Skeletal muscle tissue (tissue), 4 donors: ENCODE results near the gene SOAT2. TPM values are rescaled to one million over a fixed set of nuclear protein-coding genes. Genes with fewer than 3 reads are reported as not detected.
"Not testable (repeated sequence)": the region's sequence is repeated elsewhere in the genome, so short reads cannot be mapped to it uniquely, and the experiment has no call there.

Experiments
- H3K27ac ChIP-seq: one replicate; pipeline ENCODE4 v1.7.0; 2013; ENCODE audit warnings: mild to moderate bottlenecking, low read depth, low read length, inconsistent platforms
- H3K27me3 ChIP-seq, 3 donors: one replicate each; pipeline ENCODE4 v1.7.0; 2013; ENCODE audit warnings: low read length in 3 of 3; ENCODE audit not compliant: control insufficient read depth in 3 of 3, insufficient read depth in 3 of 3
- H3K36me3 ChIP-seq, 3 donors: one replicate each; pipeline ENCODE4 v1.7.0; 2013; ENCODE audit warnings: low read length in 3 of 3; ENCODE audit not compliant: control insufficient read depth in 3 of 3, insufficient read depth in 3 of 3
- H3K4me1 ChIP-seq, 3 donors: one replicate each; pipeline ENCODE4 v1.7.0; 2013; ENCODE audit warnings: low read length in 3 of 3, mild to moderate bottlenecking in 3 of 3; ENCODE audit not compliant: control insufficient read depth in 3 of 3, insufficient read depth in 3 of 3
- H3K4me3 ChIP-seq, 3 donors: one replicate each; pipeline ENCODE4 v1.7.0; 2013; ENCODE audit warnings: low read length in 3 of 3
- H3K9ac ChIP-seq, 3 donors: one replicate each; pipeline ENCODE4 v1.7.0; 2013; ENCODE audit warnings: low read length in 3 of 3, mild to moderate bottlenecking in 3 of 3, moderate library complexity in 2 of 3, low read depth in 1 of 3
- H3K9me3 ChIP-seq, 3 donors: one replicate each; pipeline ENCODE4 v1.7.0; 2013; ENCODE audit warnings: low read length in 3 of 3; ENCODE audit not compliant: control insufficient read depth in 3 of 3
- total RNA-seq: library from RNA; depleted of rRNA; stranded (reverse); fragments of >200 nt; gene quantifications from one replicate; pipeline ENCODE4 v1.2.3, GENCODE V29; 2014
- donor health status: Osteomylitis.

The SOAT2 gene
- total RNA-seq, 1 donor from 2014 or later: under 0.01 TPM

DNA sequence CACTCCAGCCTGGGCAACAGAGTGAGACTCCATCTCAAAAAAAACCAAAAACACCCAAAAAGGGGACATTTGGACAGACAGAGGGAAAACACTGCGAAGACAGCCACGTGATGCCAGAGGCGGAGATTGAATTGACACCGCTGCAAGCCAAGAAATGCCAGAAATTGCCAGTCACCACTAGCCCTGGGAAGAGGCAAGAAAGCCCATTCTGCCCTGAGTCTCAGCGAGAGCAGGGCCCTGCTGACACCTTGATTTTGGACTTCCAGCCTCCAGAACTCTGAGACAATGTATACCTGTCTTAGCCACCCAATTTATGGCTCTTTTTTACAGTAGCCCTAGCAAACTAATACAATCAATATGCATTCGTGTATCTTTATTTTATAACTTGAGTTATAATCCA lies 13.2 kb upstream of the SOAT2 start:
- Histone ChIP-seq H3K9ac (no peak overlapping the region), H3K4me1 (peaks cover 0 to 2% (median 0%) of the 10 kb centered on the region in 3 donors), H3K36me3 (no peaks in the 10 kb centered on the region), H3K9me3 (no peaks in the 10 kb centered on the region), H3K27ac (no peak overlapping the region), H3K4me3 (no peak overlapping the region), H3K27me3 (no peaks in the 10 kb centered on the region)

DNA sequence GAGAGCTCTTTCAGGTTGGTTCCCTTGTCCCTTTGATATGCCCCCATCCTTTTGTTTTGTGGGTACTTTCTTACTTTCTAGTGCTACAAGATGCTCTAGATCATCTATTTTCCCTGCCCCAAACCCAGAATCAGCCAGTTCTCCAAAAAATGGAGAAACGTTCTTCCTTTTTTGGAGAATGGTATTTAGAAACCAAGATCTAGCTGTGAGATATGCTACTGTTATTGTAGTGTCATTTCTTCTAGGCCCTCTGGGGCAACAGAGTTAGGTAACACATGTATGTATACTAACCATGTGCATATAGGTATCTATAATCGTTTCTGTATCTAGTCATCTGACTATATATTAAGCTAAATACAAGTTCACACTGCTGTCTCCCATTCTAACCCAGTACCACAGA lies 12.7 kb upstream of the SOAT2 start:
- no peak overlapping the region for H3K4me3 ChIP-seq
- H3K9ac ChIP-seq: no peak overlapping the region
- H3K36me3 ChIP-seq: no peaks in the 10 kb centered on the region
- no peaks in the 10 kb centered on the region for H3K27me3 ChIP-seq
- no peak overlapping the region for H3K27ac ChIP-seq
- H3K9me3 ChIP-seq: no peaks in the 10 kb centered on the region
- peaks cover 0 to 2% (median 0%) of the 10 kb centered on the region in 3 donors for H3K4me1 ChIP-seq

DNA sequence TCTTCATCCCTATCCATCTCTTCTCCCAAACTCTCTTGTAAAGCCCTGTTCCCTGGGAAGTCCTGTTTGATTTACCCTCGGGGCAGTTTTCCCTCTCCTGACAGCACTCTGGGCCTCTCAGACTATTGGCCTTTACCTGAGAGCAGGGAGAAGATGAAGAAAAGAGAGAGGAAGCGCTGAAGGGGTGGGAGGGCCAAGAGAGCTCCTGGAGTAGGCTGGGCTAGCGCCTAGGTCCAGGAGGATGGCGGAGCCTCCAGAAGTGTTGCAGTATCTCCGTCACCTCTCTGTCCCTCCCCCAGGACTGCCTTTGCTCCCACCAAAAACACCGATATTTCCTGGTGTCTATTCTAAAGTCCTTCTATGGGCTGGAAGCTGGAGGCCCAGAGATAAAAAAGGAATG lies 11.5 kb upstream of the SOAT2 start:
- no peak overlapping the region for H3K9ac ChIP-seq
- H3K9me3 ChIP-seq: no peaks in the 10 kb centered on the region
- peaks cover 5 to 9% (median 9%) of the 10 kb centered on the region in 3 donors for H3K4me1 ChIP-seq
- no peak overlapping the region for H3K4me3 ChIP-seq
- H3K27ac ChIP-seq: no peak overlapping the region
- H3K27me3 ChIP-seq: no peaks in the 10 kb centered on the region
- H3K36me3 ChIP-seq: no peaks in the 10 kb centered on the region

DNA sequence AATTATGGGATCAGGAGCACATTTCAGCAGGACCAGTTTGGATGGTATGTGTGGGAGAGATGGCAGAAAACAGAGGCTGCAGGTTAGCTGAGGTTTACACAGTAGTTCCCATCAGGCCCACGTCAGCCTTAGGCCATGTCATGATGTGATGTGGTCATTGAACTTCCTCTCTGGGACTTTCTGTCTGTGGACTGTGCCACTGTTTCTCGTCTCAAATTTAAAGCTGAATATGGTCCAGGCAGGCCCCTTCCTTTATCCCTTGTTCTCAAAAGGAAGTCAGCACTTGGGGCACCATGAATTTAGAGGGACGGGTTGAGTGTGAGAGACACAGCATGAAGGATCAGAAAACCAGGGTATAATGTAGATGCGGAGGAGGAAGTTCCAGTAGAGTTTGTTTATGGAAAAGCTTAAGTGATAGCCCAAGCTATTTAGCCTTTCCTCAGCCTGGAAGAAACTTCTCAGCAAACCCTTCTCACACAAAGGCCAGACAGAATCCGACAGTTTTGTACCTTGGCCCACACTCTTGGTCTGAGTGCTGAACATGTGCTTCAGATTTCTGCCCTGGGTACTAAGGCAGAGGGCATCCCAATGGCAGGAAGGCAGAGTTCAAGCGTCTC lies 9.4 kb upstream of the SOAT2 start:
- no peak overlapping the region for H3K4me3 ChIP-seq
- H3K36me3 ChIP-seq: no peaks in the 10 kb centered on the region
- no peaks in the 10 kb centered on the region for H3K27me3 ChIP-seq
- no peak overlapping the region for H3K27ac ChIP-seq
- no peak overlapping the region for H3K9ac ChIP-seq
- H3K4me1 ChIP-seq: peaks cover 18 to 31% (median 26%) of the 10 kb centered on the region in 3 donors
- H3K9me3 ChIP-seq: no peaks in the 10 kb centered on the region

DNA sequence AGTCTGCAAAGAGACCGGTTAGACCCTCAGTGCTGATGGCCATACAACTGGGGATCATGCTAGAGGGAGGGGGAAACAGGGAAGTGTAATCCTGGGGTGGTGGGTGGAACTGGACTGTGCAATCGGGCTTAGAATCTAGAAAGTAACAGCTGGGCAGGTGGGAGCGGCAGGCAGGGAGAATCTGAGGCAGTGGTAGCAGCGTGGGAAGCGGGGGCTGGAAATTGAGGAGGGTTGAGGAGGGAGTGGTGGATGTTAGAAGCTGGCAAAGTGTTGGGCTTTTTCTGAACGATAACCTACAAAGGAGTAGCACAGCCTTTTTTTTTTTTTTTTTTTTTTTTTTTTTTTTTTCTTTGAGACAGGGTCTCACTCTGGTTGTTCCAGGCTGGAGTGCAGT lies 8.9 kb upstream of the SOAT2 start:
- Histone ChIP-seq H3K27ac (no peak overlapping the region), H3K4me1 (peaks cover 23 to 36% (median 31%) of the 10 kb centered on the region in 3 donors), H3K9me3 (no peaks in the 10 kb centered on the region), H3K9ac (no peak overlapping the region), H3K36me3 (no peaks in the 10 kb centered on the region), H3K4me3 (no peak overlapping the region), H3K27me3 (no peaks in the 10 kb centered on the region)

DNA sequence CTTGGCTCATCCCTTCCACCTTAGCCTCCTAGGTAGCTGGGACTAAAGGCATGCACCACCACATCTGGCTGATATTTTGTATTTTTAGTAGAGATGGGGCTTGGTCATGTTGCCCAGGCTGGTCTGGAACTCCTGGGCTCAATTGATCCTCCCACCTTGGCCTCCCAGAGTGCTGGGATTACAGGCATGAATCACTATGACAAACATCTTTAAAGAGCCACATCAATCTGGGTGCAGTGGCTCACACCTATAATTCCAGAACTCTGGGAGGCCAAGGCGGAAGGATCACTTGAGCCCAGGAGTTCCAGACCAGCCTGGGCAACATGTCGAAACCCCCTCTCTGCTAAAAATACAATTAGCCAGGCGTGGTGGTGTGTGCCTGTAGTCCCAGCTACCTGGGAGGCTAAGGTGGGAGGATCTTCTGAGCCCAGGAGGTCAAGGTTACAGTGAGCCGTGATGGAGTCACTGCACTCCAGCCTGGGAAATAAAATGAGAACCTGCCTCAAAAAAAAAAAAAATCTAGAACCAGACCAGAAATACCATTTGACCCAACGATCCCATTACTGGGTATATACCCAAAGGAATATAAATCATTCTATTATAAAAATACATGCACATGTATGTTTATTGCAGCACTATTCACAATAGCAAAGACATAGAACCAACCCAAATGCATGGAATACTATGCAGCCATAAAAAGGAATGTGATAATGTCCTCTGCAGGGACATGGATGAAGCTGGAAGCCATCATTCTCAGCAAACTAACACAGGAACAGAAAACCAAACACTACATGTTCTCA lies 8.3 kb upstream of the SOAT2 start:
- H3K36me3 ChIP-seq, H3K27ac ChIP-seq: not testable (repeated sequence)

DNA sequence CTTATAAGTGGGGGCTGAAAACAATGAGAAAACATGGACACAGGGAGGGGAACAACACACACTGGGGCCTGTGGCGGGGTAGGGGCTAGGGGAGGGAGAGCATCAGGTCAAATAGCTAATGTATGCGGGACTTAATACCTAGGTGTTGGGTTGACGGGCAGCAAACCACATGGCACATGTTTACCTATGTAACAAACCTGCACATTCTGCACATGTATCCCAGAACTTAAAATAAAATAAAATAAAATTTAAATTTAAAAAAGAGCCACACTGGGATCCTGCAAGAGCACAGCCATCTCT lies 7.7 kb upstream of the SOAT2 start:
- H3K36me3 ChIP-seq, H3K9ac ChIP-seq, H3K27ac ChIP-seq, H3K4me3 ChIP-seq, H3K27me3 ChIP-seq, H3K9me3 ChIP-seq: not testable (repeated sequence)
- peaks cover 26 to 36% (median 31%) of the 10 kb centered on the region in 3 donors for H3K4me1 ChIP-seq

More for the DNA sequence above, 8.3 kb upstream of the SOAT2 start:
- H3K27me3 ChIP-seq, H3K9me3 ChIP-seq, H3K9ac ChIP-seq, H3K4me3 ChIP-seq: not testable (repeated sequence)
- H3K4me1 ChIP-seq: peaks cover 23 to 36% (median 31%) of the 10 kb centered on the region in 3 donors

DNA sequence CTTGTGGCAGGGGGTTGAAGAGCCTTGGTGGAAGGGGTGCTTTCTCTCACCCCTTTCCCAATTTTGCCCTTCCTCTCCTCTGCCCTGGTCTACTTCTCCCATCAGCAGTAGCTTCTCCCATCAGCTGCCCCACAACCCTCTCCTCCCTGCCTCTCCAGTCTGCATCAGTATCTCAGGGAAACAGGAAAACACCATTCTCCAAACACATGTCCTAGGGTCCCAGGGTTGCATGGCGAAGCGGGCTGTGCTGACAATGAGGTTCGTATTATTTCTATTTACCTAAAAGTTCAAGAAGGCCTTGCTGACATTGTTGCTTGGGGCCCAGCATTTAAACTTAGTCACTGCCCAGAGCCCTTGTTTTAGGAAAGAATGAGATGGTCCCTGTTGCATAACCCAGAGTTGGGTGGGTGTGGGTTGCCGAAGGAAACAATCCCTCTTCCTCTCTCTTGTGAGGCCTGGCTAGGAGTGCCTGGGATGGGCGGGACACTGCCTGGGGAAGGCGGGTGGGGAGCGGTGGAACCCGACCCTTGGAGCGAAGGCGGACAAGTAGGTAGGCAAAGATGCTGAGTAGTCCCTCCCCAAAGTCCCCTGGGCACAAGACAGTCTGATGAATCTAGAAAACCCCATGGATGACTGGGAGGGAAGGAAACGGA lies 7.1 kb upstream of the SOAT2 start:
- Histone ChIP-seq H3K4me3 (peak overlapping the region; percentile 73 to 83 (median 76)), H3K9me3 (no peaks in the 10 kb centered on the region), H3K36me3 (peaks cover 0 to 2% (median 0%) of the 10 kb centered on the region in 3 donors), H3K27me3 (no peaks in the 10 kb centered on the region), H3K27ac (peak overlapping the region; percentile 69), H3K9ac (peak overlapping the region in 2 of 3 donors; percentile 17 to 85), H3K4me1 (peaks cover 28 to 36% (median 31%) of the 10 kb centered on the region in 3 donors)

DNA sequence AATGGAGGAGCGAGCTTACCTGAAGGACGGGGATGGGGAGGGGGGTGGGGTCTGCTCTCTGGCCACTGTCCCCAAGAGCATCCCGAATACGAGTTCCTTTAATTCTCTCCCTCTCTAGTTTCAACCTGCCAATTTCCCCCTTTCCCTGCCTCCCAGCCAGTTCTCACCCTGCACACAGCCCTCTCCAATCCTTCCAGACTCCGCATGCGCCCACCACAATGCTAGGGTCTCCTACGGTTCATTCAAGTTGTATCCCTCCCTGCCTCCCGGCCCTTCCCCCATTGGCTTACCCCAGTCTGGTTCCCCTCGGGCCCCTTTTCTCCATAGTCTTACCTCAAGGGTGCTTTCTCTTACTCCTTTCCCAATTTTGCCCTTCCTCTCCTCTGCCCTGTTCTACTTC lies 6.5 kb upstream of the SOAT2 start:
- peak overlapping the region; percentile 69 for H3K27ac ChIP-seq
- H3K36me3 ChIP-seq: peaks cover 0 to 2% (median 0%) of the 10 kb centered on the region in 3 donors
- no peaks in the 10 kb centered on the region for H3K9me3 ChIP-seq
- no peaks in the 10 kb centered on the region for H3K27me3 ChIP-seq
- peak overlapping the region; percentile 73 to 83 (median 76) for H3K4me3 ChIP-seq
- H3K9ac ChIP-seq: peak overlapping the region in 2 of 3 donors; percentile 69 to 85
- H3K4me1 ChIP-seq: peaks cover 28 to 36% (median 31%) of the 10 kb centered on the region in 3 donors

DNA sequence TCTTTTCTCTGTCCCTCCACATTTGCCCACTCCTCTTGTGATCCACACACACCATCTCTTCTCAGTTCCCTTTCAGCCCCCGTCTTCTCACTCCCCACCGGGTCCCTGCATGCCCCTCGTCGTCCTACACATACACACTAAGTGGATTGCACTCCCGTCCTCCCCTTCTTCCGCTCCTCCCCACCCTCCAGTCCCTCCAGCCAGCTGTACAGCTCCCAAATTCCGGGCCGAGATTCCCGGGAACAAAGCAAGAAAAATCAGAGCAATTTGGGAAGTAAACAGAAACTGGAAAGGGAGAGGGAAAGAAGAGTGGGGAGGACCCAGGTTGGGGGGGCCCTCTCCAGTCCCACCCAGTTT lies 6.1 kb upstream of the SOAT2 start:
- Histone ChIP-seq H3K4me1 (peaks cover 28 to 36% (median 31%) of the 10 kb centered on the region in 3 donors), H3K9ac (peak overlapping the region; percentile 69 to 85 (median 70)), H3K36me3 (peaks cover 0 to 2% (median 0%) of the 10 kb centered on the region in 3 donors), H3K9me3 (no peaks in the 10 kb centered on the region), H3K4me3 (peak overlapping the region; percentile 73 to 83 (median 76)), H3K27ac (peak overlapping the region; percentile 69), H3K27me3 (no peaks in the 10 kb centered on the region)
